Measurements from ENCODE around the gene FES. TPM values are rescaled to one million over a fixed set of nuclear protein-coding genes. Genes with fewer than 3 reads are reported as not detected.
"Not testable (repeated sequence)": the region's sequence is repeated elsewhere in the genome, so short reads cannot be mapped to it uniquely, and the experiment has no call there.

The FES gene
- 10 to 100 TPM; 10.0 to 15.9 (median 11.4) TPM for polyA plus RNA-seq (ENCODE audit: insufficient read length in 10 of 10)
- long read RNA-seq, donor 1 = 0 reads
- long read RNA-seq, donor 2 = 0 reads
- long read RNA-seq, donor 3 = 0 reads
- long read RNA-seq, donor 4, partial matches to known transcripts = 0 of 1 reads
- long read RNA-seq, donor 4, other reads (novel, unspliced or antisense) = 0 of 1 reads
- long read RNA-seq, donor 5, partial matches to known transcripts = 0 of 1 reads
- long read RNA-seq, donor 5, other reads (novel, unspliced or antisense) = 0 of 1 reads
- long read RNA-seq, donor 6 = 0 reads
- long read RNA-seq, donor 7, partial matches to known transcripts = 0 of 3 reads
- long read RNA-seq, donor 7, other reads (novel, unspliced or antisense) = 0 of 3 reads
- long read RNA-seq, donor 8 = 0 reads
- long read RNA-seq, donor 9 = 0 reads

GRCh38 chr15:90883976-90884718, at the start of gene FES:
FES (plus strand) TSS chr15:90884504; CDS start chr15:90885046, 542 bp downstream.
- DNase-seq = peak; percentile 61 to 95 (median 89)

GRCh38 chr15:90834626-90835025, 49.7 kb upstream of the FES start:
- DNase-seq = no peak

GRCh38 chr15:90836296-90836871, 47.9 kb upstream of the FES start:
- DNase-seq = no peak

GRCh38 chr15:90837094-90837493, 47.2 kb upstream of the FES start:
- no peak for DNase-seq

GRCh38 chr15:90838139-90838538, 46.2 kb upstream of the FES start:
- no peak for DNase-seq

- no peak for DNase-seq
Observed at GRCh38 chr15:90838544-90838943, 45.8 kb upstream of the FES start.

- DNase-seq = peak in 1 of 3 donors; percentile 26
Observed at GRCh38 chr15:90839187-90840071, 44.9 kb upstream of the FES start.

- no peak for DNase-seq
Observed at GRCh38 chr15:90840157-90840855, 44.0 kb upstream of the FES start.

- DNase-seq = no peak
Observed at GRCh38 chr15:90840954-90841353, 43.4 kb upstream of the FES start.

GRCh38 chr15:90844696-90845095, 39.6 kb upstream of the FES start:
- no peak for DNase-seq

- DNase-seq = peak in 1 of 3 donors; percentile 33
Observed at GRCh38 chr15:90845201-90845949, 38.9 kb upstream of the FES start.

GRCh38 chr15:90849424-90849823, 34.9 kb upstream of the FES start:
- not testable (repeated sequence) for DNase-seq

GRCh38 chr15:90851114-90851513, 33.2 kb upstream of the FES start:
- DNase-seq = no peak

GRCh38 chr15:90851940-90852339, 32.4 kb upstream of the FES start:
- no peak for DNase-seq

- no peak for DNase-seq
Observed at GRCh38 chr15:90855139-90855538, 29.2 kb upstream of the FES start.

GRCh38 chr15:90857337-90857736, 27.0 kb upstream of the FES start:
- no peak for DNase-seq

- DNase-seq = no peak
Observed at GRCh38 chr15:90857883-90858443, 26.3 kb upstream of the FES start.

GRCh38 chr15:90859234-90860131, 24.8 kb upstream of the FES start:
- no peak for DNase-seq

- no peak for DNase-seq
Observed at GRCh38 chr15:90860450-90860849, 23.9 kb upstream of the FES start.

Data from muscle of back (tissue), 13 donors.